ENCODE results near the gene HOXC12.

DNA sequence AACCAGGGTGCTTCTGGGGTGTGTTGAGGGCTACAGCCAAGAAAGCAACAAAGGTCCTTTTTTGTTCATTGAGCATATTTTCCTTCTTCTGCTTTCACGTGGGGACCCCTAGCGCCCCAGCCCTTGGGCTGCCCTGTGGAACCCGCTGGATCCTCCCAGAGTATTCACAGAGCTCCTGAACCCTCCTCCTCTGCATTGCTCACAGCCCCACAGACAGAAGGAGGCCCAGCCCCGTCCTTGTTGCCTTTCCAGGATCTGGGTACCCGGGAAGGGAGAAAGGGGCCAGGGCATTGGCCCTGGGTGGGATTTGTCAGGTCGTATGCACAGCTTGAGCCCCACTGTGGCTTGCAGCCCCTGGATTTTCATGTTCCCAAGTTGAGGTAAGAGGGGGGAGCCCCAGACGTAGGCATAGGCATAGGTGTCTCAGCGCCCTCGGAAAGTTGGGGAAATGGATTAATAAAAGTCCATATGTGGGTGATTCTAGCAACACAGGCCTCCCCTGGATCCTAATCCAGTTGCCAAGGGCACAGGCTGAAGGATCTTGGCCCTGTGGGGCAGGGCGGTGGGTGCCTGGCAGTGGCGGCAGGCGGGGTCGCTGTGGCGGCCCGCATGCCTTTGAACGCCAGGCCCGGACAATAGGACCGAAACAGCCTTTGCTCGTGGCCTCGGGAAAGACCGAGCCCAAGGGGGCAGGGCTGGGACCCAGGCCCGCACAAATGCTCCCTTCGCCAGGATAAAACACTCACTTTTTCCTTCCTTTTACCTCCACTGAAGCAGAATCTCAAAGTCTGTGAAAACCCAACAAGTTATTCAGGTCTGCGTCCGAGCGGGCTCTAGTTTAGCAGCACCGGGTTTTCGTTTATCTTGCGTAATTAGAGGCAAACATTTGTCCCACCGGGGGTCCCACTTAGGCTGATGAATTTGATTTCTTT lies 27.2 kb downstream of the HOXC12 start:
- TF ChIP-seq, protein P1, sequence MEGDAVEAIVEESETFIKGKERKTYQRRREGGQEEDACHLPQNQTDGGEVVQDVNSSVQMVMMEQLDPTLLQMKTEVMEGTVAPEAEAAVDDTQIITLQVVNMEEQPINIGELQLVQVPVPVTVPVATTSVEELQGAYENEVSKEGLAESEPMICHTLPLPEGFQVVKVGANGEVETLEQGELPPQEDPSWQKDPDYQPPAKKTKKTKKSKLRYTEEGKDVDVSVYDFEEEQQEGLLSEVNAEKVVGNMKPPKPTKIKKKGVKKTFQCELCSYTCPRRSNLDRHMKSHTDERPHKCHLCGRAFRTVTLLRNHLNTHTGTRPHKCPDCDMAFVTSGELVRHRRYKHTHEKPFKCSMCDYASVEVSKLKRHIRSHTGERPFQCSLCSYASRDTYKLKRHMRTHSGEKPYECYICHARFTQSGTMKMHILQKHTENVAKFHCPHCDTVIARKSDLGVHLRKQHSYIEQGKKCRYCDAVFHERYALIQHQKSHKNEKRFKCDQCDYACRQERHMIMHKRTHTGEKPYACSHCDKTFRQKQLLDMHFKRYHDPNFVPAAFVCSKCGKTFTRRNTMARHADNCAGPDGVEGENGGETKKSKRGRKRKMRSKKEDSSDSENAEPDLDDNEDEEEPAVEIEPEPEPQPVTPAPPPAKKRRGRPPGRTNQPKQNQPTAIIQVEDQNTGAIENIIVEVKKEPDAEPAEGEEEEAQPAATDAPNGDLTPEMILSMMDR (IDR thresholded peaks at IDR 0.05; ENCODE audit: low read depth, low read length, missing input control): no peak
- TF ChIP-seq YY1 (IDR thresholded peaks at IDR 0.05): no peak
- no peak for TF ChIP-seq EGR1 (IDR thresholded peaks at IDR 0.05; ENCODE audit: low read depth in 2 of 2)
- no peak for TF ChIP-seq GABPA (IDR thresholded peaks at IDR 0.05 in 1 of 2, conservative IDR thresholded peaks at IDR 0.05 in 1 of 2)
- TF ChIP-seq, protein P2, sequence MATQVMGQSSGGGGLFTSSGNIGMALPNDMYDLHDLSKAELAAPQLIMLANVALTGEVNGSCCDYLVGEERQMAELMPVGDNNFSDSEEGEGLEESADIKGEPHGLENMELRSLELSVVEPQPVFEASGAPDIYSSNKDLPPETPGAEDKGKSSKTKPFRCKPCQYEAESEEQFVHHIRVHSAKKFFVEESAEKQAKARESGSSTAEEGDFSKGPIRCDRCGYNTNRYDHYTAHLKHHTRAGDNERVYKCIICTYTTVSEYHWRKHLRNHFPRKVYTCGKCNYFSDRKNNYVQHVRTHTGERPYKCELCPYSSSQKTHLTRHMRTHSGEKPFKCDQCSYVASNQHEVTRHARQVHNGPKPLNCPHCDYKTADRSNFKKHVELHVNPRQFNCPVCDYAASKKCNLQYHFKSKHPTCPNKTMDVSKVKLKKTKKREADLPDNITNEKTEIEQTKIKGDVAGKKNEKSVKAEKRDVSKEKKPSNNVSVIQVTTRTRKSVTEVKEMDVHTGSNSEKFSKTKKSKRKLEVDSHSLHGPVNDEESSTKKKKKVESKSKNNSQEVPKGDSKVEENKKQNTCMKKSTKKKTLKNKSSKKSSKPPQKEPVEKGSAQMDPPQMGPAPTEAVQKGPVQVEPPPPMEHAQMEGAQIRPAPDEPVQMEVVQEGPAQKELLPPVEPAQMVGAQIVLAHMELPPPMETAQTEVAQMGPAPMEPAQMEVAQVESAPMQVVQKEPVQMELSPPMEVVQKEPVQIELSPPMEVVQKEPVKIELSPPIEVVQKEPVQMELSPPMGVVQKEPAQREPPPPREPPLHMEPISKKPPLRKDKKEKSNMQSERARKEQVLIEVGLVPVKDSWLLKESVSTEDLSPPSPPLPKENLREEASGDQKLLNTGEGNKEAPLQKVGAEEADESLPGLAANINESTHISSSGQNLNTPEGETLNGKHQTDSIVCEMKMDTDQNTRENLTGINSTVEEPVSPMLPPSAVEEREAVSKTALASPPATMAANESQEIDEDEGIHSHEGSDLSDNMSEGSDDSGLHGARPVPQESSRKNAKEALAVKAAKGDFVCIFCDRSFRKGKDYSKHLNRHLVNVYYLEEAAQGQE (IDR thresholded peaks at IDR 0.05): no peak
- TF ChIP-seq, protein P3, sequence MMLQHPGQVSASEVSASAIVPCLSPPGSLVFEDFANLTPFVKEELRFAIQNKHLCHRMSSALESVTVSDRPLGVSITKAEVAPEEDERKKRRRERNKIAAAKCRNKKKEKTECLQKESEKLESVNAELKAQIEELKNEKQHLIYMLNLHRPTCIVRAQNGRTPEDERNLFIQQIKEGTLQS (IDR thresholded peaks at IDR 0.05): no peak
- TF ChIP-seq, protein P4, sequence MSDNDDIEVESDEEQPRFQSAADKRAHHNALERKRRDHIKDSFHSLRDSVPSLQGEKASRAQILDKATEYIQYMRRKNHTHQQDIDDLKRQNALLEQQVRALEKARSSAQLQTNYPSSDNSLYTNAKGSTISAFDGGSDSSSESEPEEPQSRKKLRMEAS (IDR thresholded peaks at IDR 0.05): no peak
- no peak for TF ChIP-seq RAD21 (IDR thresholded peaks at IDR 0.05)
- no peak for TF ChIP-seq JUND (IDR thresholded peaks at IDR 0.05)
- TF ChIP-seq RXRA (IDR thresholded peaks at IDR 0.05): no peak
- no peak for TF ChIP-seq TAF1 (conservative IDR thresholded peaks at IDR 0.05)
- no peak for TF ChIP-seq FOXA1 (IDR thresholded peaks at IDR 0.05)
- TF ChIP-seq HNF4A (conservative IDR thresholded peaks at IDR 0.05): no peak

Measured in liver (tissue), 3 donors.